ENCODE measurements around the gene ADAMTS12.

Gene ADAMTS12

GRCh38 chr5:33753704-33754103 is 138.1 kb downstream of the ADAMTS12 start:
- DNase-seq: no peak

GRCh38 chr5:33748754-33749153 is 143.0 kb downstream of the ADAMTS12 start:
- no peak for DNase-seq

- no peak for DNase-seq
Observed at GRCh38 chr5:33745101-33745770, 146.6 kb downstream of the ADAMTS12 start.

- DNase-seq: no peak
Observed at GRCh38 chr5:33743099-33743498, 148.7 kb downstream of the ADAMTS12 start.

- DNase-seq: no peak
Observed at GRCh38 chr5:33742181-33742580, 149.6 kb downstream of the ADAMTS12 start.

GRCh38 chr5:33738967-33739366 is 152.8 kb downstream of the ADAMTS12 start:
- DNase-seq: no peak

GRCh38 chr5:33738097-33738496 is 153.7 kb downstream of the ADAMTS12 start:
- DNase-seq: no peak

- no peak for DNase-seq
Observed at GRCh38 chr5:33737697-33738096, 154.1 kb downstream of the ADAMTS12 start.

- DNase-seq: no peak
Observed at GRCh38 chr5:33737284-33737683, 154.5 kb downstream of the ADAMTS12 start.

GRCh38 chr5:33736510-33736909 is 155.3 kb downstream of the ADAMTS12 start:
- no peak for DNase-seq

GRCh38 chr5:33735072-33735471 is 156.7 kb downstream of the ADAMTS12 start:
- no peak for DNase-seq

- DNase-seq: no peak
Observed at GRCh38 chr5:33734537-33734936, 157.3 kb downstream of the ADAMTS12 start.

GRCh38 chr5:33733225-33733624 is 158.6 kb downstream of the ADAMTS12 start:
- DNase-seq: no peak

- no peak for DNase-seq
Observed at GRCh38 chr5:33726422-33727165, 165.2 kb downstream of the ADAMTS12 start.

- no peak for DNase-seq
Observed at GRCh38 chr5:33725806-33726205, 166.0 kb downstream of the ADAMTS12 start.

- no peak for DNase-seq
Observed at GRCh38 chr5:33721491-33722200, 170.1 kb downstream of the ADAMTS12 start.

- no peak for DNase-seq
Observed at GRCh38 chr5:33720176-33720575, 171.6 kb downstream of the ADAMTS12 start.

GRCh38 chr5:33719769-33720168 is 172.0 kb downstream of the ADAMTS12 start:
- DNase-seq: no peak

GRCh38 chr5:33715661-33716060 is 176.1 kb downstream of the ADAMTS12 start:
- no peak for DNase-seq

GRCh38 chr5:33713136-33713765 is 178.5 kb downstream of the ADAMTS12 start:
- no peak for DNase-seq

GRCh38 chr5:33712664-33713063 is 179.1 kb downstream of the ADAMTS12 start:
- DNase-seq: no peak

- no peak for DNase-seq
Observed at GRCh38 chr5:33711094-33711679, 180.6 kb downstream of the ADAMTS12 start.

- DNase-seq: no peak
Observed at GRCh38 chr5:33702867-33703266, 188.9 kb downstream of the ADAMTS12 start.

All from SIG-M5 (cell line).